Middle frontal gyrus (tissue), 1 donor: ENCODE data around the gene IFNE.

Source experiments
- DNase-seq: peaks from one replicate; pipeline ENCODE4 v3.0.0-alpha.2; 2015; ENCODE audit warnings: low spot score; ENCODE audit errors: extremely low spot score

Gene IFNE, protein sequence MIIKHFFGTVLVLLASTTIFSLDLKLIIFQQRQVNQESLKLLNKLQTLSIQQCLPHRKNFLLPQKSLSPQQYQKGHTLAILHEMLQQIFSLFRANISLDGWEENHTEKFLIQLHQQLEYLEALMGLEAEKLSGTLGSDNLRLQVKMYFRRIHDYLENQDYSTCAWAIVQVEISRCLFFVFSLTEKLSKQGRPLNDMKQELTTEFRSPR

DNA sequence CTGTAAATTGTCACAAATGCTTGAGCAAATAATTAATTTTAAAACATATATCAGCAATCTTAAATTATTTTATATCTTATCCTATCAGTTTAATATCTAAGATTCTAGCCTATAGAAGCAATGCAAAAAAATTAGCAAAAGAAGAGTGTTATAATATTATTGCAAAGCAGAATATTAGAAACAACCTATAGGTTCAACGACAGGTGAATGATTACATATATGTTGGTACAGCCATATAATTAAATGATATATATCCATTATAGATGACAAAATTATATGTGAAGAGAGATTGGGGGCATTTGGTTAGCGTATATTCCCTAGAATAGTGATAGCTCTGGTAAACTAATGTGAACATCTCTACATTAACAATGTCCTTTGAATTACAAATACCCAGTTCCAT lies at the start of gene IFNE:
IFNE (minus strand) TSS at position 101 of the 400 bp plus-strand sequence. CDS start 619 bp downstream, outside the sequence.
- no peak for DNase-seq

DNA sequence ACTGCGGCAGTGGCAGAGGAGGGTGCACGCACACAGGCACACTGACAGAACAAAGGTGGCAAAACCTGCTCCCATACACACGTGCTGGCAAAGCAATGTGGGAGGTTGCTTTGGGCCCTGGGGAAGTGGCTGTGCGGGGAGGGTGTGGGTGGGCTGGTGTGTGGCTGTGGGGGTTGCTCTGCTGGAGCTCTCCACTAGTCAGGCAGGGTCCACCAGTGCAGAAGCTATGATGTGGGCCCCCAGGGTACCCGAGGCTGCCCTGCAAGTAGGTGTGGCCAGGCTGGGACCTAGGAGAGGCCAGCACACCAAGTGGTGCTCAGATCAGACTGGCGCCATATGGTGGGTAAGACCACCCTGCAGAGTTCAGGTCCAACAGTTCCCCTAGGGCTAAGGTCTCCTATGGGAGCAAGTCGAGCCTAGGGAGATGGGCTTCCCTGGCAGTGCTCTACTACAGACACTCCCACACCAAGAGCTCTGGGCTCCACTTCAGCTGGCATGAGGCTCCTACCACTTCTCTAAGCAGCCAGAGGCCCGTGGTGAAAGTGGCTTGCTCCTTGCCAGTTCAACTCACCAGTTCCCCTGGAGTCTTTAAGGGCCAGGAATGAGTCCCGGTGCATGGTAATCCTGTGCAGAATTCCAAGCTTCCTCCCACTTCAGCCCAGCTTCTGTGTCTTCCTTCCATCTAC lies 46.2 kb upstream of the IFNE start:
- DNase-seq: no peak

DNA sequence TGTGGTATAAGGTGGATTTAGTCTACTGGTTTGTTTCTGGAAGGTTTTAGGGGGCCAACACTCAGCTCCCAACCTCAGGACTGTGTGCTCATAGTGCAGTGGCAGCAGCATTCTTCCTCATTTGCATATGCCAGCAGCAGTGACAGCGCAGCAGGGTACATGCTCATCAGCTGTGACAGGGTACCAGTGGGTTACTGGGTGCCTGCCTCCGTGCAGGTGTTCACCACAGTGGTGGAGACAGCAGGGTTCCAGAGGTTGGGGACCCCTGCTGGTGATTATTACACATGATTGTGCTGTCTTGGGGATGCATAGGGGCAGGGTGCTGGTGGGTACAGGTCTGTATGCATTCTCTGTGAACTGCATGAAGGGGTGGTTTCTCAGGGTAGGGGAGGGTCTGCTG lies 45.5 kb upstream of the IFNE start:
- no peak for DNase-seq

DNA sequence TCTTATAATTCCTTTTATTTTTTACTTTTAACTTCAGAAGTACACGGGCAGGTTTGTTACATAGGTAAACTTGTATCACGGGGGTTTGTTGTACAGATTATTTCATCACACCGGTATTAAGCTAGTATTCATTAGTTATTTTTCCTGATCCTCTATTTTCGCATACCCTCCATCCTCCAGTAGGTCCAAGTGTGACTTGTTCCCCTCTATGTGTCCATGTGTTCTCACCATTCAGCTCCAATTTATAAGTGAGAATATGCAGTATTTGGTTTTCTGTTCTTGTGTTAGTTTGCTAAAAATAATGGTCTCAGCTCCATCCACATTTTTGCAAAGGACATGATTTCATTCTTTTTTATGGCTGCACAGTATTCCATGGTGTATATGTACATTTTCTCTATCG lies 43.1 kb upstream of the IFNE start:
- DNase-seq: no peak

DNA sequence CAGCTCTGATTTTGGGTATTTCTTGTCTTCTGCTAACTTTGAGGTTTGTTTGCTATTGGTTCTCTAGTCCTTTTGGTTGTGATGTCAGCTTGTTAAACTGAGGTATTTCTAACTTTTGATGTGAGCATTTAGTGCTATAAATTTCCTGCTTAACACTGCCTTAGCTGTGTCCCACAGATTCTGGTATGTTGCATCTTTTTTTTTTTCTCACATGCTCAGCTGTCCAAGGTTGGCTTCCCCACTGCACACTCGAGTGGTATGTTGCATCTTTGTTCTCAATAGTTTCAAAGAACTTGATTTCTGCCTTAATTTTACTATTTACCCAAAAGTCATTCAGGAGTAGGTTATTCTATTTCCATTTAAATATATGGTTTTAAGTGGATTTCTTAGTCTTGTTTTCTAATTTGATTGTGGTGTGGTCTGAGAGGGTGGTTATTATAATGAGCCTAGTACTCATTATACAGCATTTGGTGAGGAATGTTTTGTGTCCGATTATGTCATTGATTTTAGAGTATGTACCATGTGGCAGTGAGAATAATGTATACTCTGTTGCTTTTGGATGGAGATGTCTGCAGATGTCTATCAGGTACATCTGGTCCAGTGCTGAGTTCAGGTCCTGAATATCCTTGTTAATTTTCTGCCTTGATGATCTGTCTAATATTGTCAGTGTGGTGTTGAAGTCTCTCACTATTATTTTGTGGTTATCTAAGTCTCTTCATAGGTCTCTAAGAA lies 42.2 kb upstream of the IFNE start:
- no peak for DNase-seq

DNA sequence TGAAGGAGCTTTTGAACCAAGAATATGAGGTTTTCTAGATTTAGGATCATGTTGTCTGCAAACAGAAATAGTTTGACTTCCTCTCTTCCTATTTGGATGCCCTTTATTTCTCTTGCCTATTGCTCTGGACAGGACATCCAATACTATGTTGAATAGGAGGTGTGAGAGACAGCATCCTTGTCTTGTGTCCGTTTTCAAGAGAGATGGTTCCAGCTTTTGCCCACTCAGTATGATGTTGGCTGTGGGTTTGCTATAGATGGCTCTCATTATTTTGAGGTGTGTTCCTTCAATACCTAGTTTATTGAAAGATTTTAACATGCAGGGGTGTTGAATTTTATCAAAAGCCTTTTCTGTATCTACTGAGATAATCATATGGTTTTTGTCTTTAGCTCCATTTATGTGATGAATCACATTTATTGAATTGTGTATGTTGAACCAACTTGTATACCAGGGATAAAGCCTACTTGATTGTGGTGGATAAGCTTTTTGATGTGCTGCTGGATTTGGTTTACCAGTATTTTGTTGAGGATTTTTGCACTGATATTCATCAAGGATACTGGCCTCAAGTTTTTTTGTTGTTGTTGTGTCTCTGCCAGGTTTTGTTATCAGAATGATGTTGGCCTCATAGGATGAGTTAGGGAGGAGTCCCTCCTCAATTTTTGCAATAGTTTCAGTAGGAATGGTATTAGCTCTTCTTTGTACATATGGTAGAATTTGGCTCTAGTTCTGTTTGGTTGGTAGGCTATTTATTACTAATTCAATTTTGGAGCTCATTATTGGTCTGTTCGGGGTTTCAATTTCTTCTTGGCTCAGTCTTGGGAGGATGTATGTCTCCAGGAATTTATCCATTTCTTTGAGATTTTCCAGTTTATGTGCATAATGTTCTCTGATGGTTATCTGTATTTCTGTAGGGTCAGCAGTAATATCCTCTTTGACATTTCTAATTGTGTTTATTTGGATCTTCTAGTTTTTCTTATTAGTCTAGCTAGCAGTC lies 41.2 kb upstream of the IFNE start:
- no peak for DNase-seq

DNA sequence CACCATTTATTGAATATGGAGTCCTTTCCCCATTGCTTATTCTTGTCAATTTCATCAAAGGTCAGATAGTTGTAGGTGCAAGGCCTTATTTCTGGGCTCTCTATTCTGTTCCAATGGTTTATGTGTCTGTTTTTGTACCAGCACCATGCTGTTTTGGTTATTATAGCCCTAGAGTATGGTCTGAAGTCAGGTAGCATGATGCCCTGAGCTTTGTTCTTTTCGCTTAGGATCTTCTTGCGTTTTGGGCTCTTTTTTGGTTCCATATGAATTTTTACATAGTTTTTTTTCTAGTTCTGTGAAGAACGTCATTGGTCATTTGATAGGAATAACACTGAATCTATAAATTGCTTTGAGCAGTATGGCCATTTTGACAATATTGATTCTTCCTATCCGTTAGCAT lies 40.2 kb upstream of the IFNE start:
- DNase-seq: no peak

DNA sequence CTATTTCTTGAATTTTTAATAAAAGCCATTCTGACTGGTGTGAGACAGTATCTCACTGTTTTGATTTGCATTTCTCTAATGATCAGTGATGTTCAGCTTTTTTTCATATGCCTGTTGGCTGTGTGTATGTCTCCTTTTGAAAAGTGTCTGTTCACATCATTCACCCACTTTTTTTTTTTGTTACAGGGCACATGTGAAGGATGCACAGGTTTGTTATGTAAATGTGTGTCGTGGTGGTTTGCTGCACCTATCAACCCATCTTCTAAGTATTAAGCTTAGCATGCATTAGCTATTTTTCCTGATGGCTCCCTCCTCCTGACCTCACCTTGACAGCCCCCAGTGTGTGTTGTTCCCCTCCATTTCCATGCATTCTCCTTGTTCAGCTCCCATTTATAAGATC lies 39.3 kb upstream of the IFNE start:
- no peak for DNase-seq

DNA sequence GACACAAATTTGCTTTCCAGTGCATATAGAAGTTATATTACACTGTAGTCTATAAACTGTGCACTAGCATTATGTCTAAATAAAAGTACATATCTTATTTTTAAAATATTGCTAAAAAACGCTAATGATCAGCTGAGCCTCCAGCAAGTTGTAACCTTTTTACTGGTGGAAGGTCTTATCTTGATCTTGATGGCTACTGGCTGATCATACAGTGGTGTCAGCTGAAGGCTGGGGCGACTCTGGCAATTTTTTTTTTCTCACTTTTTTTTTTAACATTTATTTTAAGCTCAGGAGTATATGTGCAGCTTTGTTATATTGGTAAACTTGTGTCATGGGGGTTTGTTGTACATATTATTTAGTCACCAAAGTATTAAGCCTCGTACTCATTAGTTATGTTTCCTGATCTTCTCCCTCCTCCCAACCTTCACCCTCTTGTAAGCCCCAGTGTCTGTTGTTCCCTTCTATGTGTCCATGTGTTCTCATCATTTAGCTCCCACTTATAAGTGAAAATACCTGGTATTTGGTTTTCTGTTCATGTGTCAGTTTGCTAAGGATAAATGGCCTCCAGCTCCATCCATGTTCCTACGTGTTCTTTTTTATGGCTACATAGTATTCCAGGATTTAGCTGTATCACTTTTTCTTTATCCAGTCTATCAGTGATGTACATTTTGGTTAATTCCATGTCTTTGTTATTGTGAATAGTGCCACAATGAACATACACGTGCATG lies 38.6 kb upstream of the IFNE start:
- no peak for DNase-seq

DNA sequence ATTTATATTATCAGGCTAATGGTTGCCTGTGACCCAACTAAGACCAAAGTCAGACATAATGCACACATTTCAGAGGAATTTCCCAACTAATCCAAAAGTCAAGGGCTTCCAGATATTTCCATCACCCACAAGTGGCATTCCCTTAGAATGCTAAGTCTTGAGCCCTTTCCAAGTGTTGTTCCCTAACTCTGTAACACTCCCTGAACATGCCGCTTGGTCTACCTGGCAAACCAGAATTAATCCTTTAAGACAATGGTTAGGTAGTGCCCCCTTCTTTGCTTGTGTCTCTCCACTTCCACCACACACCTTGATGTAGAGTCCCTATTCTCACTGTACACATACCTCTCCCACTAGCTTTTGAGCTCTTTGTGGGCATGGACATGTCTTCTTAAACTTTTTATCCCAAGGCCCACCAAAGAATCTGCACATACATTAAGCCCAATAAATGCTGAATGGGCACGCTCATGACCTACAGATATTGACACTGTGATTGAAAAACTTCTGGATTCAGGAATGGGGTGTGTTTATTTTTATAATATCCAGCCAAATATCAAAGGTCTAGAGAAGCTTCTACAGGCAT lies 37.8 kb upstream of the IFNE start:
- DNase-seq: no peak

DNA sequence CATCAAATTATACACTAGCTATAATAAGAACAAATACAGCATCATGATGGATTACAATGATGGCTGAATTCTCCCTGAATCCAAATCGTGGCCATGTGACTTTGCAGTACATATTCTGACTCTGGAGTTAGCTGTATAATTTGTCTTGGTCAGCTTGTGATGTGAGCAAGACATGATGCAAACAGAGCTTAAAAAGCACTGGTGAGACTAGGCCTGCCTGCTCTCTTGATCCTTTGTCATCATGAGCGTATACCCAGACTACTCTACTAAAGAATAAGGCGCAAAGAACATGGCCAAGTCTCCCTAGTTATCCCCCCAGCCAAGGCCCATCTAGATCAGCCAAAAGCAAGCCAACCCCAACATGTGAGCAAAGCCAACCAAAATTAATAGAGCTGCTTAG lies 34.7 kb upstream of the IFNE start:
- DNase-seq: no peak

DNA sequence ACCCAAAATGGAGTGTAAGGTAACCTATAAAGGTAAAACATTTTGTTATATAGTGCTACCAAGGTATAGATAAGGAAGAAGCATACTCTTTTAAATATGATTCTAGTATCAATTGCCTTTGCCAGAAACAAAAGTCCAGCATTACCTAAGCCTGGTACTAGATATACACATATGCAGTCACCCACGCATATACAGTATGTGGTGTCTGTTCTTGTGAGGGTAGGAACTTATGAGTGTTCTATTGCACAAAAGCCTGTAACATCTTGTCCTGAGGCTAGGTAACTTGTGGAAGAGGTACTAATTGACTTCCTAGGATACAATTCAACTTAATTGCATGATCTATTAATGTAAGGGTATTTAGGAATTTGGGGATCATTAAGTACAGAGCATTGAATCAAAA lies 31.3 kb upstream of the IFNE start:
- no peak for DNase-seq

DNA sequence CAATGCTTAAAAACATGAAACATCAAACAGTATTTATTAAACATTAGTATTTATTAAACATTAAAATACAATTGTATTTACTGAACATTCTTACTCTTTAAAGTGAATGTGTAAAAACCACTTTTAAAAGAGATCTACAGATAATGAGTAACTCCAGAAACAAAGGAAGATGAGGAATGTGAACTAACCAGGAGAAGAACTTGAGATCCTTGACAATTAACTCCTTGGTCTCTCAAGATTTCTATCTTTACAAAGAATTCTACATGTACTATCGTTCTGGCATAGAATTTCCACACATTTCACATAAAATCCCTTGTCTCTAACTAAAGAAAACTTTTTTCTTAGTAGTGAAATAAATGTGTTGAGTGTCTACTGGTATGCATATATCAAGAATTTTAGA lies 28.7 kb upstream of the IFNE start:
- no peak for DNase-seq

DNA sequence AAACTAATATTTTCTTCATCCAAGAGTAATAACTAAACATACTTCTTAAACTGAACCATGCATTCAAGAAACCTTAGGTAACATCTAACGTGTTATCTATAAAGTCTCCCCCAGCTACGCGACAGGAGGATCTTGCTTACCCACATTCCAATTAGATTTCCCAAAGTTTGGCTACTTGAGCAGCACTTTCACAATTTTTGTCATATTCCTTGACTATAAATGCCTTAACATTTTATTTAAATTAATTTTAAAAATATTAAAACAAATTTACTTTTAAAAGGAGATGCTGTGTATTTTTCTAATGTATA lies 25.3 kb upstream of the IFNE start:
- DNase-seq: no peak

DNA sequence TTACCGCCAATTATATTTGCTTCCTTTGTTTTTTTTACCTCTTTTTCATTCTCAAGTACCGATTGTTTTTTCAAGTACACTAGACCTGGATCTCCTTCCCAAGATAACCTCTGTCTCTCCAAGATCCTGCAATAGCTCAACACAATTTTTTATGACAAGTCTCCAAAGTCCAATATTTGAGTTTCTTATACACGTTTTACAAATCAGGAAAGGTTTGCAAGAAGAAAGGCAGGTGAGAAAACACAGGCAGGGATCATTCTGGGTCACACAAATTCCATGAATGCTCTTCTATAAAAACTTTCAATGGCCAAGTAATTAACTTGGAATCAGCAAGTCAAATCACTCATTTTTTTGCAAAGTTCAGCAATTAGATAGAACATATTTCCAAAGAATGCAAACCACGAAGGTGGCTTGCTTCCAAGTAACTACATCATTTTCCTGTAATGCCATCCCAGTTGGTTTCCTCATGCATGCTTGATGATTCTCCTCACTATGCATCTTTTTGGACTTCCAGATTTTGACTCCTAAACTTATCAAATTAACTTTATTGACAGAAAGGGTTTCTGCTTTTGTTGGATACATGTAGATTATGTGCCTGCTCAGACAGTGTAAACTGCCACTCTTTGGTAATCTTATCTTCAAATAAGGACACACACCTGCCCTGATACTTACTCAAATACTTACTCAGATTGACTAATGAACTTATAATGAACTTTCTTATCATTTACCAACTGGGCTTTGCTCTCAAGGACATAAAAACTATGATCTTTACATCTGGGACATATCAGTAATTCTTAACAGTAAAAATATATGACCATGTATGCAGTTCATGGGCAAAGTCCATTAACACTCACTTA lies 24.7 kb upstream of the IFNE start:
- DNase-seq: no peak

DNA sequence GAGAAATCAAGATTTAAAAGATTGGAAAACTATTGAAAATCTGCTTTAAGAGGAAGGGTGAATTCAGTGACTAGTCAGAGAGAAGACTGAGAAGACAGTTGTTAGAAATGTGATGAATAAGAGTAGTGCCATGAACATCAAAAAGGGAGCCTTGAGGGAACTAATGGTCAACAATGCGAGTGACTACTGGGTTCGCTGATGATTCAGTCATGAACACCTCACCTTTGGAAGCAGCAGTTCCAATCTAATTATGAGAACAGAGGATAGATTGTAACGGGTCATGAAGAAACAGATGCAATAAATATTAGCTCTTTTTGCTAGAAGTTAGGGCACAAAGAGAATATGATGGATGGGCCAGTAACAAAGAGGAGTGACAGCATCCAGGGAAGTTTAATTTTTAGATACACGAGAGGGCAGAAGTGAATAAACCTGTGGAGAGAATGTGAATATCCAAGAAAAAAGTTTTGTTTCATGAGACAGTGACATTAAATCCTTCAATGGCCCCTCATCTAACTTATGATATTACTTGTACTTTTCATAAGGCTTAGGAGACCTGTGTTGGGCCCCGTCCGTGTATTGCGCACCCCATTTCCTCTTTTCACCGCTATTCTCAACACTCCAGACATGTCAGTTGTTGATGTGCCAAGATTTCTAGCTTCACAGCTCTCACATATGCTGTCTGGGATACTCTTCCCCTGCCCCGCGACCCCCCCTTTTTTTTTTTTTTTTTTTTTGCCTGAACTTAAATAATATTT lies 23.5 kb upstream of the IFNE start:
- no peak for DNase-seq

DNA sequence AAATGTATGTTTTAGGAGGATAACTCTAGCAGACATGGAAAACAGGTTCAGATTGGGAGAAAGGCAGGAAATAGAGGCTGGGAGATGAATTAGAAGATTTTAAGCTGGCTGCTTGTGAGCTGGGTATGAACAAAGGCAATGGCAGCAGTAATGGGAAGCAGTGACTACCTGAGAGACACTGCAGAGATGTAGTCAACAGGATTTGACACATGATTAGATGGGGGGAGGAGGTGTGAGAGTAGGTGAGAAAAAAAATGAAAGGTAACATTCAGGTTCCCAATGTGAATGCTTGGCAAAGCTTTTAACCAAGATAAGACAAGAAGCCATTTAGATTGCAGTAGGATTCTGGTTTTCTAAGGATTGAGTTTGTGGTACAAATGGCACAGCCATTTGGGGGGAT lies 22.8 kb upstream of the IFNE start:
- DNase-seq: no peak

DNA sequence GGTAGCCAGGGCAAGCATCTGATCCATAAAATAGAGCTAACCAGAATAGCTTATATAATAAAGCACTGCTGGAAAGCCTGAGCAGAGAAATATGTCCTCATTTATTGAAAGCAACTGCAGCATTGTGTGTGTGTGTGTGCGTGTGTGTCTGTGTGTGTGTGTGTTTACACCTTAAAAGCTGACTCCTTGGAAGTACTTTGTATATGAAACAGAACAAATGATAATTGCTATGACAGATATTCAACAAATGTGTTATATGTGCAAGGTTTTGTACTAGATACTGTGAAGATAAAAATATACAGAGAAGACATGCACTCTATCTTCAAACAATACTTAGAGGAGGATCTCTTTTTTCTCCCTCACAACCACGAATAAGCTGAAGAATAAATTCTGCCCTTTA lies 22.0 kb upstream of the IFNE start:
- DNase-seq: no peak

DNA sequence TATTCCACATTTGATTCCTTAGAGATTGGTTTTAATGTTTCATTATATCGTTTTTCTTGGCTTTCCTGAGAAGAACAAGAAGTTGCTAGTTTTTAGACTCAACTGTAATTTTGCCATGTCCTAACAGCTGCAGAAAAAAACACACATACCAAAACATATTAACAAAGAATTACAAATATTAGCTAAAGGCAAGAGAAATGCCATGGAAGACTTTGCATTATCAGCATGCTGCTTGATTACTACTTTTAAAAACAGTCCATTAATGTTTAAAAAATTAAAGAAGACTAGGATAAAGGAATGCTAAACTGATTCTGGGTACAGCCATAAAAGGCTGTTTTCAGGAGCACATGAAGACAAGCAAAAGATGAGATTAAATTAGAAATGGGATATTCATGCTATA lies 20.5 kb upstream of the IFNE start:
- DNase-seq: no peak
